UCSD-AML1 (cell line): ENCODE data around the gene AFDN.

ENCODE experiments used
- DNase-seq: peaks from one replicate; lab custom pipeline; 2025; ENCODE audit not compliant: unreplicated experiment; lab: John Stamatoyannopoulos, UW

Gene AFDN

DNA sequence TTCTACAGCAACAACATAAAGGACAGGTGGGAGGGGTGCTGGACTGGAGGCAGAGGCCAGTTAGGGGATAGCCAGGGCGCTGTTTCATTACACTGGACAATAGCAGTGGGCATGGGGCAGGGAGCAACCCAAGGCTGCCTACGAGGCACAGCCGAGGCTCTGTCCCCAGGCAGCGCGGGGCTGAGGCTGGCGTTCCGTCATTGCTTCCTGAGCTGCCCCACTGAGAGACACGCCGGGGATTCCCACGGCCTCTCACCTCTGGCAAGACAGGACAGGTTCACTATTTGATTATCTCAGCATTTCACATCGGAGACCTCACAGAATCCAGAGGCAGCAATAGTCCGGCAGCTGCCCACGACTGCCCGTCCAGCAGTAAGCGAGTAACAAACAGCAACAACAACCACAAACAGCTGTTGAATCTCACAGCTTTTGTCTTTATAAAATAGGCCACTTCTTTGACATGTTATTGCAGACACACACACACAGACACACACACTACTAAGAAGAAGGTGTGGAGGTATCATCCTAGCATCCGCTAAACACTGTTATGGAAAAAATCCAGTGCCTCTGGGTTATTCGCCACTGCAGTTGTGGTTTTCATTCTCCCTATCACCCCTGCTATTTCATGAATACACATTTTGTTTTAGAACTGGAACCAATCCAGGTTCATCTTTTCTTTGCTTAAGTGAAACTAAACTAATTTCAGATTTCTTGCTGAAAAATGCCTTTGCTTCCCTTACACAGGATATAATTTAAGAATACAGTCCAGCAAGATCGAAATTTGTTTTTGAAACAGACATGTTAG, 190.2 kb downstream of the AFDN start:
- DNase-seq, result no peak

DNA sequence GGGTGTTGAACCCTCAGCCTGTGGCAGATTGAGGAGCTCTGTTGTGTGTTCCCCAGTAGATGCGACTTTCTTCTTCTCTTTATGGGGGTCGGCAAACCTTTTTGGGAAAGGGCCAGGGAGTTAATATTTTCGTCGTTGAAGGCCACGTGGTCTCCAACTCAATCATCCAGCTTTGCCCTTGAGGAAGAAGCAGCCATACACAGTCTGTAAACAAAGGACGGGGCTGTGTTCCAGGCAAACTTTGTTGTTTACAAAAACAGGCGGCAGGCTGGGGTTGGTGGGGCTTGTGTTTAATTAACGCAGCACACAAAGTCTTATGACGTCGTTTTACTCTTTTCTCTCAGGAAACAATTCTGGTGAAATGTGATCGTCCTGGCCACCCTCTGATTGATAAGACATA, 190.9 kb downstream of the AFDN start:
- DNase-seq, result no peak

DNA sequence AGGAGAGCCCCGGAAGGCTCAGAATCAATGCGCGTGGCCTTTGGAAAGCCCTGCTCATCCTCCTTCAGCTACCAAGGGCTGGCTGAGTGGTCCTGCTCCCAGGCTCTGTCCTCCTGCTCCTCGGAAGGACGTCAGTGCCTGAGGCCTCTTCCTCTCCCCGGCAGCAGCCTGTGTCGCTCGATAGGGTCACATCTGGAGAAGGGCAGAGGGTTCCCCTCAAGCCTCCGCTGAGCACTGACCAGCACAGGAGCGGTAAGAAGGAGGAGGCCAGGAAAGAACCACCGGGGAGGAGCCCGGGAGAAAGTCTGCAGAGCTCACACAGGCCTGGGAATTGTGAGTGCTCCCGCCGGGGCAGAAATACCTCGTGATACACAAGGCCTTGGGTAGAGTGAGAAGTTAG, 192.0 kb downstream of the AFDN start:
- no peak for DNase-seq

DNA sequence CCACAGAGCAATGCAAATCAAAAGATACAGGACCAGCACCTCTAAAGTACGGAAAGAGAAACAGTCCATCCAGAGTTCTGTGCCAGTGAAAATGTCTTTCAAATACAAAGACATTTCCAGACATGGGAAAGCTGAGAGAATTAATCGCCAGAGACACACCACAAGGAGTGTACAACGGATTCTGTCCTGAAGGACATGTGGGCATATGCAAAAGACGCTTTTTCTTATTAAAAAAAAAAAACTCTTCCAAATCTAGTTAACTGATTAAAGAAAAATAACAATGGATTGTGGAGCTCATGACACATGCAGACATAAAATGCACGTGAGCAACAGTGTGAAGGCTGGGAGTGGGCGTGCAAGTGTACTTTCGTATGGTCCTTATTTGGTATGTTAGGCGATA, 193.5 kb downstream of the AFDN start:
- DNase-seq, result no peak

DNA sequence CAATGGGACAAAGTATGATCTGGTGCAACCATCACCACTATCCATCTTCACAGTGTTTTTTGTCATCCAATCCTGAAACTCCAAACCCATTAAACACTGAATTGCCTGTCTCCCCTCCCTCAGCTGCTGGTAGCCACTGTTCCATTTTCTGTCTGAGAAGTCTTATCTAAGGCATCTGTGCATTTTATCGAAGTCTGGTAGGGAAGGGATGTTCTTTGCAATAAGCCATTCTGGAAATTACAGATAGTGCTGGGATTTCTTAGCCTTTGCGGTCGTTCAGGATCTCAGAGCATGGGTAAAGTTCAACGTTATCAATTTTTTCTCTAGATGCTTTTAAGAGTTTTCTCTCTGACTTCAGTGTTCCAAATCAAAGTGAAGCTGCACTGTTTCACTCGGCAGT, 194.9 kb downstream of the AFDN start:
- DNase-seq, result no peak
